Stomach smooth muscle (tissue), 2 donors: Measurements from ENCODE around the gene PEX12.
"Not testable (repeated sequence)": the region's sequence is repeated elsewhere in the genome, so short reads cannot be mapped to it uniquely, and the experiment has no call there.

ENCODE experiments used
- H3K27ac ChIP-seq: one replicate; pipeline ENCODE4 v1.7.0; 2013; ENCODE audit warnings: mild to moderate bottlenecking, low read length, inconsistent platforms
- H3K27me3 ChIP-seq, 2 donors: one replicate each; pipeline ENCODE4 v1.7.0; 2013; ENCODE audit warnings: low read length in 2 of 2; ENCODE audit not compliant: insufficient read depth in 2 of 2, control insufficient read depth in 1 of 2
- H3K36me3 ChIP-seq, 2 donors: one replicate each; pipeline ENCODE4 v1.7.0; 2013; ENCODE audit warnings: low read length in 2 of 2; ENCODE audit not compliant: control insufficient read depth in 2 of 2, insufficient read depth in 2 of 2
- H3K4me1 ChIP-seq: one replicate; pipeline ENCODE4 v1.7.0; 2013; ENCODE audit warnings: low read length; ENCODE audit not compliant: control insufficient read depth, insufficient read depth
- H3K4me3 ChIP-seq, 2 donors: one replicate each; pipeline ENCODE4 v1.7.0; 2013; ENCODE audit warnings: low read length in 2 of 2
- H3K9ac ChIP-seq, 2 donors: one replicate each; pipeline ENCODE4 v1.7.0; 2013; ENCODE audit warnings: low read length in 2 of 2, mild to moderate bottlenecking in 1 of 2
- H3K9me3 ChIP-seq, 2 donors: one replicate each; pipeline ENCODE4 v1.7.0; 2013; ENCODE audit warnings: low read length in 2 of 2; ENCODE audit not compliant: control insufficient read depth in 2 of 2
- donor health status: healthy.
- donor health status: Pancreatic carcinoma.

Gene PEX12

GRCh38 chr17:35577830-35578196, 558 bp downstream of the PEX12 start:
- H3K4me3 ChIP-seq: peak overlapping the region; percentile 79 to 96
- no peaks in the 10 kb centered on the region for H3K9me3 ChIP-seq
- H3K27me3 ChIP-seq: no peaks in the 10 kb centered on the region
- H3K36me3 ChIP-seq: peaks cover 7 to 9% of the 10 kb centered on the region in 2 donors
- H3K4me1 ChIP-seq: peaks cover 18% of the 10 kb centered on the region
- peak overlapping the region; percentile 87 for H3K27ac ChIP-seq
- H3K9ac ChIP-seq: peak overlapping the region; percentile 89 to 97

GRCh38 chr17:35575759-35576158, 2.6 kb downstream of the PEX12 start:
- Histone ChIP-seq H3K4me1 (peaks cover 20% of the 10 kb centered on the region), H3K4me3 (no peak overlapping the region), H3K27me3 (no peaks in the 10 kb centered on the region), H3K9me3 (no peaks in the 10 kb centered on the region), H3K27ac (no peak overlapping the region), H3K9ac (no peak overlapping the region), H3K36me3 (peaks cover 7 to 9% of the 10 kb centered on the region in 2 donors)

GRCh38 chr17:35569405-35569804, 9.0 kb downstream of the PEX12 start:
- Histone ChIP-seq H3K27ac (no peak overlapping the region), H3K9ac (no peak overlapping the region), H3K27me3 (no peaks in the 10 kb centered on the region), H3K36me3 (no peaks in the 10 kb centered on the region), H3K4me3 (no peak overlapping the region), H3K9me3 (no peaks in the 10 kb centered on the region), H3K4me1 (peaks cover 15% of the 10 kb centered on the region)

GRCh38 chr17:35568561-35568960, 9.8 kb downstream of the PEX12 start:
- Histone ChIP-seq H3K9me3 (no peaks in the 10 kb centered on the region), H3K27me3 (no peaks in the 10 kb centered on the region), H3K4me1 (peaks cover 15% of the 10 kb centered on the region), H3K9ac (peak overlapping the region; percentile 96 to 97), H3K27ac (peak overlapping the region; percentile 84), H3K4me3 (peak overlapping the region; percentile 81 to 99), H3K36me3 (no peaks in the 10 kb centered on the region)

- no peak overlapping the region for H3K27ac ChIP-seq
- no peaks in the 10 kb centered on the region for H3K9me3 ChIP-seq
- H3K36me3 ChIP-seq: no peaks in the 10 kb centered on the region
- peaks cover 15% of the 10 kb centered on the region for H3K4me1 ChIP-seq
- no peaks in the 10 kb centered on the region for H3K27me3 ChIP-seq
- H3K9ac ChIP-seq: no peak overlapping the region
- H3K4me3 ChIP-seq: peak overlapping the region in 1 of 2 donors; percentile 99
These were observed 11.4 kb downstream of the PEX12 start for GRCh38 chr17:35566968-35567367.

- H3K4me1 ChIP-seq, H3K9me3 ChIP-seq, H3K9ac ChIP-seq, H3K4me3 ChIP-seq, H3K27me3 ChIP-seq, H3K27ac ChIP-seq, H3K36me3 ChIP-seq: not testable (repeated sequence)
These were observed 15.2 kb downstream of the PEX12 start for GRCh38 chr17:35563181-35563580.

GRCh38 chr17:35560703-35561102, 17.7 kb downstream of the PEX12 start, which contains the start of gene SLFN14:
Gene SLFN14 (minus strand): TSS chr17:35560819. CDS start chr17:35558062, 2,757 bp downstream.
- Histone ChIP-seq H3K9me3 (no peaks in the 10 kb centered on the region), H3K4me3 (no peak within 1 kb of the TSS), H3K9ac (no peak within 1 kb of the TSS), H3K4me1 (no peaks in the 10 kb centered on the region), H3K36me3 (no peaks in the 10 kb centered on the region), H3K27me3 (no peaks in the 10 kb centered on the region), H3K27ac (no peak within 1 kb of the TSS)

- H3K36me3 ChIP-seq: no peaks in the 10 kb centered on the region
- no peaks in the 10 kb centered on the region for H3K4me1 ChIP-seq
- H3K27ac ChIP-seq: no peak overlapping the region
- no peaks in the 10 kb centered on the region for H3K27me3 ChIP-seq
- no peak overlapping the region for H3K4me3 ChIP-seq
- no peak overlapping the region for H3K9ac ChIP-seq
- no peaks in the 10 kb centered on the region for H3K9me3 ChIP-seq
These were observed 18.7 kb downstream of the PEX12 start for GRCh38 chr17:35559495-35560210.

- Histone ChIP-seq H3K9ac (no peak overlapping the region), H3K27me3 (no peaks in the 10 kb centered on the region), H3K4me1 (no peaks in the 10 kb centered on the region), H3K9me3 (no peaks in the 10 kb centered on the region), H3K27ac (no peak overlapping the region), H3K36me3 (no peaks in the 10 kb centered on the region), H3K4me3 (no peak overlapping the region)
These were observed 21.0 kb downstream of the PEX12 start for GRCh38 chr17:35557353-35557752.

GRCh38 chr17:35555691-35556090, 22.7 kb downstream of the PEX12 start:
- H3K27ac ChIP-seq: no peak overlapping the region
- H3K9ac ChIP-seq: no peak overlapping the region
- no peak overlapping the region for H3K4me3 ChIP-seq
- no peaks in the 10 kb centered on the region for H3K36me3 ChIP-seq
- H3K9me3 ChIP-seq: no peaks in the 10 kb centered on the region
- no peaks in the 10 kb centered on the region for H3K4me1 ChIP-seq
- no peaks in the 10 kb centered on the region for H3K27me3 ChIP-seq

- Histone ChIP-seq H3K27ac (no peak overlapping the region), H3K9me3 (no peaks in the 10 kb centered on the region), H3K4me1 (no peaks in the 10 kb centered on the region), H3K36me3 (no peaks in the 10 kb centered on the region), H3K4me3 (no peak overlapping the region), H3K9ac (no peak overlapping the region), H3K27me3 (no peaks in the 10 kb centered on the region)
These were observed 23.7 kb downstream of the PEX12 start for GRCh38 chr17:35554668-35555067.
